ENCODE results near the gene ABTB2.

DNA sequence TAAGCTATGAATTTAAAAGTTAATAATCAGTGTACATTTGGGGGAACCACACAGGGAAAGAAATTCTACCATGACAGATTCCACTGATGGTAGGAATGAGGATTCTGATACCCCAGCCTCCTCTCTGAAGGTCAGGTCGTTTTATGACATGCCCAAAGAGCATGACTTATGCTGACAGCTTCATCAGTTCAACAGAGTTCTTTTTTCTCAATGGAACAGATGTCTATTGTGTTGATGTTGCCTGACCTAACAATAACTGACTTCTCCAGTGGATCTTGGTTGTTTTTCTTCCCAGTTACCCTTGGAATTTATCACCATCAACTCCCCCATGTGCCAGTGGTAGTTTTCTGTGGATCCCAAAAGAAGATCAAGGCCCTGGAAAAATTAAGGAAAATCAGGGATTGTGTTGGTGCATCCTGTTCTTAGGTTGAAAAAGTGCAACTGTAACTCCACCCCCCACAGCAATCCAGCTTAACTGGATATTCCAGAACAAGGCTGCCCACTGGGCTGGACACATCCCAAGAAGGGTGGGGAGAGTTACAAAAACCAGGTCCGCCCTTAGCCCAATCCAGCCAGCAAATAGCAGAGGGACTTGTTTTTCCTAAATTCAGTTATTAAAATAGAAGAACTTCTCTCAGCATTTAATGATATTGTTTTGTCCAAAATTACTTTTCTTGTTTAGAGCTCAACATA lies 49.5 kb upstream of the ABTB2 start:
- TF ChIP-seq, protein P1, sequence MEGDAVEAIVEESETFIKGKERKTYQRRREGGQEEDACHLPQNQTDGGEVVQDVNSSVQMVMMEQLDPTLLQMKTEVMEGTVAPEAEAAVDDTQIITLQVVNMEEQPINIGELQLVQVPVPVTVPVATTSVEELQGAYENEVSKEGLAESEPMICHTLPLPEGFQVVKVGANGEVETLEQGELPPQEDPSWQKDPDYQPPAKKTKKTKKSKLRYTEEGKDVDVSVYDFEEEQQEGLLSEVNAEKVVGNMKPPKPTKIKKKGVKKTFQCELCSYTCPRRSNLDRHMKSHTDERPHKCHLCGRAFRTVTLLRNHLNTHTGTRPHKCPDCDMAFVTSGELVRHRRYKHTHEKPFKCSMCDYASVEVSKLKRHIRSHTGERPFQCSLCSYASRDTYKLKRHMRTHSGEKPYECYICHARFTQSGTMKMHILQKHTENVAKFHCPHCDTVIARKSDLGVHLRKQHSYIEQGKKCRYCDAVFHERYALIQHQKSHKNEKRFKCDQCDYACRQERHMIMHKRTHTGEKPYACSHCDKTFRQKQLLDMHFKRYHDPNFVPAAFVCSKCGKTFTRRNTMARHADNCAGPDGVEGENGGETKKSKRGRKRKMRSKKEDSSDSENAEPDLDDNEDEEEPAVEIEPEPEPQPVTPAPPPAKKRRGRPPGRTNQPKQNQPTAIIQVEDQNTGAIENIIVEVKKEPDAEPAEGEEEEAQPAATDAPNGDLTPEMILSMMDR (IDR thresholded peaks at IDR 0.05): no peak
- no peak for TF ChIP-seq POLR2A (IDR thresholded peaks at IDR 0.05)
